Chondrocyte (in vitro differentiated cells): ENCODE measurements around the gene MYO16. TPM values are rescaled to one million over a fixed set of nuclear protein-coding genes. Genes with fewer than 3 reads are reported as not detected.

ENCODE experiments used
- DNase-seq: peaks from one replicate; pipeline ENCODE4 v3.0.0; 2021; ENCODE audit warnings: mixed read lengths, low spot score
- H3K27ac Mint-ChIP-seq: one replicate; pipeline ENCODE4 v1.8.0; 2021; ENCODE audit warnings: mild to moderate bottlenecking, moderate library complexity, mixed read lengths; ENCODE audit not compliant: unreplicated experiment
- H3K27me3 Mint-ChIP-seq: 2 replicates; pipeline ENCODE4 v1.8.0; 2021; ENCODE audit warnings: low read depth, mixed read lengths
- H3K36me3 Mint-ChIP-seq: 2 replicates; pipeline ENCODE4 v1.8.0; 2021; ENCODE audit warnings: low read depth, mixed read lengths
- H3K4me1 Mint-ChIP-seq: 2 replicates; pipeline ENCODE4 v1.8.0; 2021; ENCODE audit warnings: low read depth, mild to moderate bottlenecking, mixed read lengths
- H3K4me3 Mint-ChIP-seq: one replicate; pipeline ENCODE4 v1.8.0; 2021; ENCODE audit warnings: mild to moderate bottlenecking, moderate library complexity, mixed read lengths; ENCODE audit not compliant: unreplicated experiment
- H3K9me3 Mint-ChIP-seq: 2 replicates; pipeline ENCODE4 v1.8.0; 2021; ENCODE audit warnings: low read depth, mixed read lengths
- CTCF ChIP-seq: fragments of 200-600 bp; sonication (generic); IDR thresholded peaks from 2 replicates; pipeline ENCODE4 v1.5.0; 2021; ENCODE audit warnings: antibody characterized with exemption, mild to moderate bottlenecking, moderate library complexity
- total RNA-seq: library from RNA; stranded (reverse); gene quantifications from 3 replicates; pipeline ENCODE4 v1.2.1, GENCODE V29; 2021

MYO16 gene
- total RNA-seq, 1 donor from 2014 or later, result 0.12 TPM

GRCh38 chr13:109140054-109140453 is 510.6 kb downstream of the MYO16 start:
- no peak for TF ChIP-seq CTCF
- H3K27ac Mint-ChIP-seq, result no peak overlapping the region
- peaks cover 12% of the 10 kb centered on the region for H3K4me1 Mint-ChIP-seq
- H3K36me3 Mint-ChIP-seq, result no peaks in the 10 kb centered on the region
- peaks cover 4% of the 10 kb centered on the region for H3K9me3 Mint-ChIP-seq
- H3K4me3 Mint-ChIP-seq, result no peak overlapping the region
- no peaks in the 10 kb centered on the region for H3K27me3 Mint-ChIP-seq
- DNase-seq, result no peak

- DNase-seq, result no peak
- Mint-ChIP-seq H3K27me3 (no peaks in the 10 kb centered on the region), H3K36me3 (no peaks in the 10 kb centered on the region), H3K4me3 (no peak overlapping the region), H3K4me1 (peaks cover 16% of the 10 kb centered on the region), H3K27ac (no peak overlapping the region), H3K9me3 (peaks cover 4% of the 10 kb centered on the region)
- no peak for TF ChIP-seq CTCF
Measured at GRCh38 chr13:109140479-109141349, 511.3 kb downstream of the MYO16 start.

- no peak for TF ChIP-seq CTCF
- Mint-ChIP-seq H3K4me3 (no peak overlapping the region), H3K27me3 (no peaks in the 10 kb centered on the region), H3K4me1 (peaks cover 9% of the 10 kb centered on the region), H3K9me3 (peaks cover 4% of the 10 kb centered on the region), H3K27ac (no peak overlapping the region), H3K36me3 (no peaks in the 10 kb centered on the region)
- no peak for DNase-seq
Measured at GRCh38 chr13:109141706-109142105, 512.3 kb downstream of the MYO16 start.

GRCh38 chr13:109144693-109145437 is 515.5 kb downstream of the MYO16 start:
- Mint-ChIP-seq H3K27ac (no peak overlapping the region), H3K9me3 (no peaks in the 10 kb centered on the region), H3K4me3 (no peak overlapping the region), H3K27me3 (no peaks in the 10 kb centered on the region), H3K36me3 (no peaks in the 10 kb centered on the region), H3K4me1 (peaks cover 15% of the 10 kb centered on the region)
- no peak for TF ChIP-seq CTCF
- no peak for DNase-seq

- peak; percentile 96 for TF ChIP-seq CTCF
- peak overlapping the region; percentile 18 for H3K27ac Mint-ChIP-seq
- H3K36me3 Mint-ChIP-seq, result no peaks in the 10 kb centered on the region
- no peak overlapping the region for H3K4me3 Mint-ChIP-seq
- no peaks in the 10 kb centered on the region for H3K27me3 Mint-ChIP-seq
- peaks cover 15% of the 10 kb centered on the region for H3K4me1 Mint-ChIP-seq
- no peaks in the 10 kb centered on the region for H3K9me3 Mint-ChIP-seq
- no peak for DNase-seq
Measured at GRCh38 chr13:109145631-109146030, 516.2 kb downstream of the MYO16 start.
